Measurements from ENCODE around the gene SNX20.

The SNX20 gene

GRCh38 chr16:50679266-50679665 is 1.8 kb downstream of the SNX20 start:
- DNase-seq = no peak

- no peak for DNase-seq
These were observed 2.6 kb downstream of the SNX20 start for GRCh38 chr16:50678531-50678930.

- no peak for DNase-seq
These were observed 3.8 kb downstream of the SNX20 start for GRCh38 chr16:50677351-50677750.

GRCh38 chr16:50676684-50677225 is 4.4 kb downstream of the SNX20 start:
- no peak for DNase-seq

GRCh38 chr16:50675686-50676610 is 5.2 kb downstream of the SNX20 start:
- no peak for DNase-seq

- DNase-seq = no peak
These were observed 6.3 kb downstream of the SNX20 start for GRCh38 chr16:50674831-50675230.

- DNase-seq = no peak
These were observed 7.4 kb downstream of the SNX20 start for GRCh38 chr16:50673496-50674275.

- peak; percentile 54 for DNase-seq
These were observed 9.4 kb downstream of the SNX20 start for GRCh38 chr16:50671644-50672260.

- no peak for DNase-seq
These were observed 10.6 kb downstream of the SNX20 start for GRCh38 chr16:50670476-50670875.

GRCh38 chr16:50669741-50670140 is 11.4 kb downstream of the SNX20 start:
- DNase-seq = no peak

- DNase-seq = no peak
These were observed 12.6 kb downstream of the SNX20 start for GRCh38 chr16:50668368-50669008.

GRCh38 chr16:50667497-50668367 is 13.4 kb downstream of the SNX20 start:
- DNase-seq = no peak

GRCh38 chr16:50666658-50667496 is 14.2 kb downstream of the SNX20 start:
- peak; percentile 28 for DNase-seq

- DNase-seq = peak; percentile 84
These were observed 15.8 kb downstream of the SNX20 start for GRCh38 chr16:50665128-50665878.

- DNase-seq = no peak
These were observed 16.8 kb downstream of the SNX20 start for GRCh38 chr16:50664270-50664669.

- DNase-seq = no peak
These were observed 18.7 kb downstream of the SNX20 start for GRCh38 chr16:50662306-50662940.

- no peak for DNase-seq
These were observed 21.3 kb downstream of the SNX20 start for GRCh38 chr16:50659806-50660205.

- no peak for DNase-seq
These were observed 23.9 kb downstream of the SNX20 start for GRCh38 chr16:50657241-50657640.

- DNase-seq = no peak
These were observed 25.5 kb downstream of the SNX20 start for GRCh38 chr16:50655558-50656055.

Measured in activated CD4-positive, alpha-beta T cell treated with anti-CD3 and anti-CD28 coated beads, Interleukin-2, amount 50 U/mL, for 1 hour (primary cell).